HG02571 (cell line): Measurements from ENCODE around the gene CAMK2A.

Experiments
- ATAC-seq: cut with Tn5 transposase; IDR thresholded peaks from one replicate; pipeline ENCODE4 v1.9.1; 2021; ENCODE audit warnings: mild to moderate bottlenecking, moderate library complexity; ENCODE audit not compliant: unreplicated experiment

The CAMK2A gene

GRCh38 chr5:150174285-150174684 is 115.3 kb downstream of the CAMK2A start:
- no peak for ATAC-seq

- ATAC-seq, result no peak
These were observed 116.4 kb downstream of the CAMK2A start for GRCh38 chr5:150173161-150173560.

GRCh38 chr5:150172556-150172955 is 117.0 kb downstream of the CAMK2A start:
- no peak for ATAC-seq

GRCh38 chr5:150172145-150172544 is 117.4 kb downstream of the CAMK2A start:
- ATAC-seq, result no peak
